Measurements from ENCODE around the gene RAB40C.

Gene RAB40C

DNA sequence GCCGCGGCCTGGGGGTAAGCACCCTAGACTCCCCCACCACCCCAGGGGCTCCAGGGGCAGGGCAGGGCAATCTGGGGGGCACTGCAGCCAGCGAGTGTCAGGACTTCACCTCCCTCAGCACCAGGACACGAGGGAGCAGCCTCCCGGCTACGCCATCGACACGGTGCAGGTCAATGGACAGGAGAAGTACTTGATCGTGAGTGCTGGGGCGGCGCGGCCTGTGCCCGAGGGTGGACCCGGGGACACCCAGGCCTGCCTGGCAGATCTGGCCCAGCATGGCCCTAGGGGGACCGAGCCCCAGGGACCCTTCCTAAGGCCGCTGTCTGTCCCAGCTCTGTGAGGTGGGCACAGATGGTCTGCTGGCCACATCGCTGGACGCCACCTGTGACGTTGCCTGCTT is 82.5 kb downstream of the RAB40C start:
- DNase-seq: no peak

GRCh38 chr16:672851-673250 is 83.0 kb downstream of the RAB40C start:
- no peak for DNase-seq

DNA sequence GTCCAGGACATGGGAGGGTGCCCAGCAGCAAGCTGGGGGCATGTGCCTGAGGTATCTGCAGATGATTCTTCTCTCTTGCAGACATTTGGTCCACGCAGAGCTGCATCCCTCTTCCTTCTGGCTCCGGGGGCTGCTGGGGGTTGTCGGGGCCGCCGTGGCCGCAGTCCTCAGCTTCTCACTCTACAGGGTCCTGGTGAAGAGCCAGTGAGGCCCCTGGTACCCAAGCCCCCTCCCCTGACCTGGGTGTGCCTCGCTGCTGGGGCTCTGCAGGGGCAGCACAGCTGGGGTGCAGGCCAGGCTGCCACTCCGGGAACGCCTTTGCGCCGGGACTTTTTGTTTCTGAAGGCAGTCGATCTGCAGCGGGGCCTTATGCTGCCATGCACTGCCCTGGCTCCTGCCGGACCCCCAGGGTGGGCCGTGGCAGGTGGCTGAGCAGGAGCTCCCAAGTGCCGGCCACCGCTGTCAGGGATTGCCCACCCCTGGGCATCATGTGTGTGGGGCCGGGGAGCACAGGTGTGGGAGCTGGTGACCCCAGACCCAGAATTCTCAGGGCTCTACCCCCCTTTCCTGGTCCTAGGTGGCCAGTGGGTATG is 83.6 kb downstream of the RAB40C start:
- no peak for DNase-seq

DNA sequence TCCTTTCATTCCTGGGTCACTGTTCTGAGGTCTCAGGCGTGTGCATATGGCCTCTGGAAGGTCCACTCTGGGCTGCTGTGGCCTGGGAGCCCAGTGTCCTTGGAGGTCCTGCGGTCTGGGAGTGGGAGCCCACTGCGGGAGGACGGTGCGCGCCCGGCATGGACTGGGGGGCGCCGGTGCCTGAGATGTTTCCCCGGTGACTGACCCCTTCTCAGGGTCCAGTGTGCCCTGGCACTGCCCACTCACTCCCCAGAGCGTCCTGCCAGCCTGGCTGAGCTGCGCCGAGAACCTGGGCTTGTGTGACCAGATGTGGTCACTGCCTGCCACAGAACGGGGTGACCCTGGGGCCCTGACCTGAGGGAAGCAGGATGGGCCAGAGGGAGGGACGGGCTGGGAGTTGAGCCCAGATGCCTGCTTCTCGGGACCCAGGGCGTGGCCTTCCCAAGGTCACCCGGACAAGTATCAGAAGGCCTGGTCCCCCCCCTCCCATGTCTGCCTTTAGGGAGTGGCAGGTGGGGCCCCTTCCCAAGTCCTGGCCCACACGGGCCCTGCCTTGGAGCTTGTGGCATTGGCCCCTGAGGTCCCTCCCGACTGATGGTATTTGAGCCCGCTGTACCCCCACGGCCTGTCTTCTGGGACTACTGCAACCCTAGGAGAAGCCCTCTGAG is 84.5 kb downstream of the RAB40C start:
- DNase-seq: no peak

DNA sequence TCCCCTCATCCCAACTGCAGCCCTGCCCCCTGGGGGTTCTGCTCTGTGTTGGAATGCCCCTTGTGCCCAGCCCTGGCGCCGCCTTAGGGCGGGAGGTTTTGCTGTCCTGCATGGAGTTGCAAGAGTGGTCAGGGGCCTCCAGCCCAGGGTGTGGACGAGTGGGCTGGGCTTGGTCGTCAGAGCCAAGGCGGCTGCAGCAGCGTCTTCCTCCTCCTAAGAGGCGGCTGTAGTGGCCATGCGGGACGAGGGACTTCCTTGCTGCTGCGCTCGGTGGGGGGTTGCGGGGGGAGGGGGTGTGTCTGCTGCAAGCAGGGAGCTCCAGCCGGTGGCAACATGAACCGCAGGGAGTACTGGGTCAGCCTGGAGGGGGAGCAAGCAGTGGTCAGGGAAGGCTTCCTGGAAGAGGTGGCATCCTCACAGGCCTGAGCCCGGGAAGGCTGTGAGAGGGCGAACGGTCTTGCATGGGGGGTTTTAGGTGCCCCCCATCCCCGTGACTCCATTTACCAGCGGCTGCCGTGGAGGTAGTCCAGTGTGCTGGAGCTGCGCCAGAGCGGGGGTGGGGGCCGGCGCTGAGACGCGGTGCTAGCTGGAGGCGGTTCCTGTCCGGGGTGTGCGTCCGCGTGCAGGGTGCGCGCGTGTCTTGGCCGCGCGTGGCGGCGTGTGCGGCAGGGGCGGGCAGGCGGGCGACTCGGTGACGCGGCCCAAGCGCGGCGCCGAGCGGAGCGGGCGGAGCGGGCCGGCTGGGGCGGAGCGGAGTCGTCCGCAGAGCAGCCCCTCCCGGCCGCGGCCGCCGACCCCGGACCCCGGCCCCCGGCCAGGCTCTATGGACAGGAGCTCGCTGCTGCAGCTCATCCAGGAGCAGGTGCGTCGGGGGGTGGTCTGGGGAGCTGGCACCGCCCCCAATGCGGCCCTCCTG is 85.4 kb downstream of the RAB40C start, which contains the start of gene RHBDL1:
RHBDL1 (plus strand) TSS at position 704 of the 916 bp plus-strand sequence; CDS start at position 824, 120 bp downstream.
- DNase-seq: no peak

GRCh38 chr16:675884-676564 is 86.2 kb downstream of the RAB40C start:
- no peak for DNase-seq

DNA sequence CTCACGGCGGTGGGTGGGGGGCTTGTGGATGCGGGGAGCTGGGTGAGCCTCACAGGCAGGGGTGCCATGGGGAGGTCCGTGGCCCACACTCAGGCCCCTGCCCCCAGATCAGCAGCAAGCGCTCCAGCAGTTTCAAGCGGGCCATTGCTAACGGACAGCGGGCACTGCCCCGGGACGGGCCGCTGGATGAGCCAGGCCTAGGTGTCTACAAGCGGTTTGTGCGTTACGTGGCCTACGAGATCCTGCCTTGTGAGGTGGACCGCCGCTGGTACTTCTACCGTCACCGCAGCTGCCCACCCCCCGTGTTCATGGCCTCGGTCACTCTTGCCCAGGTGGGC is 86.7 kb downstream of the RAB40C start:
- no peak for DNase-seq

DNA sequence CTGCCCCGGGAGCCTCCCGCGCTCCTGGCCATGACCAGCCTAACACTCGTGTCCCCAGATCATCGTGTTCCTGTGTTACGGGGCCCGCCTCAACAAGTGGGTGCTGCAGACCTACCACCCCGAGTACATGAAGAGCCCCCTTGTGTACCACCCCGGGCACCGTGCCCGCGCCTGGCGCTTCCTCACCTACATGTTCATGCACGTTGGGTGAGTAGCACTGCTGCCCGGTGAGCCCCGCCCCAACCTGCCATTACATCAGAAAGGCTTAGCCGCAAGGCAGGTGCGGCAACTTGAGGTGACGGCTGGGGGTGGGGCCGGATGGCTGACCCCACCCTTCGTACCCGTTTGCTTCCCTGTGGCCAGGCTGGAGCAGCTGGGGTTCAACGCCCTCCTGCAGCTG is 87.0 kb downstream of the RAB40C start:
- DNase-seq: peak; percentile 88

DNA sequence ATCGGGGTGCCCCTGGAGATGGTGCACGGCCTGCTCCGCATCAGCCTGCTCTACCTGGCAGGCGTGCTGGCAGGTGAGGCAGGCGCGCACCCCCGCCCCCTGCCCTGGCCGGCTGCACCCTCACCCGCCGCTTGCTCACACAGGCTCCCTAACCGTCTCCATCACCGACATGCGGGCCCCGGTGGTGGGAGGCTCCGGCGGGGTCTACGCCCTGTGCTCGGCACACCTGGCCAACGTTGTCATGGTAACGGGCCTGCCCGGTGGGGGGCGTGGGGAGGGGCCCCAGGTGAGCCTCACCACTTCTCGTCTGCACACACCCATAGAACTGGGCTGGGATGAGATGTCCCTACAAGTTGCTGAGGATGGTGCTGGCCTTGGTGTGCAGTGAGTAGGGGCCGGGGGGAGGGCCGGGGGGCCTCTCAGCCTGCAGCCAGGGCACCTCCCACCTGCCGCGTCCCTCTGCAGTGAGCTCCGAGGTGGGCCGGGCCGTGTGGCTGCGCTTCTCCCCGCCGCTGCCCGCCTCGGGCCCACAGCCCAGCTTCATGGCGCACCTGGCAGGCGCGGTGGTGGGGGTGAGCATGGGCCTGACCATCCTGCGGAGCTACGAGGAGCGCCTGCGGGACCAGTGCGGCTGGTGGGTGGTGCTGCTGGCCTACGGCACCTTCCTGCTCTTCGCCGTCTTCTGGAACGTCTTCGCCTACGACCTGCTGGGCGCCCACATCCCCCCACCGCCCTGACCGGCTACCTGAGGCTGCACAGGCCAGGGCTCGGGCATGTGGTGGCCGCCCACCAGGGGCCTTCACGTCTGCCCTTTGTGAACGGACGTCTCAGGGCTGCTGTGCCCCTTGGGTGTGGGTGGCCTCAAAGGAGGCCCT is 87.7 kb downstream of the RAB40C start:
- peak; percentile 81 for DNase-seq

GRCh38 chr16:678209-678857 is 88.5 kb downstream of the RAB40C start:
- DNase-seq: no peak

Data from NCI-H1105 treated with DMSO at 0.1 percent for 48 hours (cell line).